OCI-LY7 (cell line): Measurements from ENCODE around the gene KIAA1549.

Source experiments
- EZH2phosphoT487 ChIP-seq: fragments of 200-600 bp; sonication (generic); IDR thresholded peaks from 2 replicates; pipeline ENCODE4 v1.6.1; 2018; ENCODE audit warnings: low read depth, borderline replicate concordance, mild to moderate bottlenecking, mixed run types, antibody characterized with exemption, low read length, moderate library complexity, mixed read lengths
- TF ChIP-seq, protein P1 (sequence below): fragments of 200-600 bp; sonication (generic); conservative IDR thresholded peaks from 2 replicates; pipeline ENCODE4 v1.5.1; 2014; ENCODE audit warnings: mild to moderate bottlenecking, antibody characterized with exemption, low read length, moderate library complexity, mixed read lengths

DNA sequence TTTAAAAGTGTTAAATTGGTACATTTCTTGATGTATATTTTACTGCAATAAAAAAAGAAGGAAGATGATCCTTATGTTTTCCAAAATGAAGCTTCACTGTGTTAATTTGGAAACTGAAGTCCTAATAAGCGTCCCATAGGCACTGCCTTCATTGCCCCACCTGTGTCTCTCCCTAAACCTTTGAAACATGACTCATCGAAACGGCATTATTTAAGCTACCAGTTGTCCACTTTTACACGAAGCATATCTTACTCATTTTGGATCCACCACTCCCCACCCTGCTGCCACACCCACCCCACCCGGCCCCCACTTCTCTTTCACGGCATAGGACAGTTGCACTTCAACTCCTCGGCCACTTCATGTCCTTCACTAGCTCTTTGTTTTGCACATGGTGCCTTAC is 85.5 kb downstream of the KIAA1549 start:
- TF ChIP-seq, protein P1, sequence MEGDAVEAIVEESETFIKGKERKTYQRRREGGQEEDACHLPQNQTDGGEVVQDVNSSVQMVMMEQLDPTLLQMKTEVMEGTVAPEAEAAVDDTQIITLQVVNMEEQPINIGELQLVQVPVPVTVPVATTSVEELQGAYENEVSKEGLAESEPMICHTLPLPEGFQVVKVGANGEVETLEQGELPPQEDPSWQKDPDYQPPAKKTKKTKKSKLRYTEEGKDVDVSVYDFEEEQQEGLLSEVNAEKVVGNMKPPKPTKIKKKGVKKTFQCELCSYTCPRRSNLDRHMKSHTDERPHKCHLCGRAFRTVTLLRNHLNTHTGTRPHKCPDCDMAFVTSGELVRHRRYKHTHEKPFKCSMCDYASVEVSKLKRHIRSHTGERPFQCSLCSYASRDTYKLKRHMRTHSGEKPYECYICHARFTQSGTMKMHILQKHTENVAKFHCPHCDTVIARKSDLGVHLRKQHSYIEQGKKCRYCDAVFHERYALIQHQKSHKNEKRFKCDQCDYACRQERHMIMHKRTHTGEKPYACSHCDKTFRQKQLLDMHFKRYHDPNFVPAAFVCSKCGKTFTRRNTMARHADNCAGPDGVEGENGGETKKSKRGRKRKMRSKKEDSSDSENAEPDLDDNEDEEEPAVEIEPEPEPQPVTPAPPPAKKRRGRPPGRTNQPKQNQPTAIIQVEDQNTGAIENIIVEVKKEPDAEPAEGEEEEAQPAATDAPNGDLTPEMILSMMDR: no peak
- no peak for TF ChIP-seq EZH2phosphoT487
